Nephron (organoid): Measurements from ENCODE around the gene EYA4.

Experiments used
- H3K27ac Mint-ChIP-seq, 3 experiments: 2 replicates each; pipeline ENCODE4 v1.8.0; 2020; ENCODE audit warnings: mixed read lengths in 3 of 3, mild to moderate bottlenecking in 2 of 3, moderate library complexity in 1 of 3
- H3K27me3 Mint-ChIP-seq: 2 replicates; pipeline ENCODE4 v1.8.0; 2021; ENCODE audit warnings: low read depth, mild to moderate bottlenecking, moderate library complexity, mixed read lengths
- H3K36me3 Mint-ChIP-seq: 2 replicates; pipeline ENCODE4 v1.8.0; 2020; ENCODE audit warnings: low read depth, mixed read lengths
- H3K4me1 Mint-ChIP-seq: 2 replicates; pipeline ENCODE4 v1.8.0; 2020; ENCODE audit warnings: mixed read lengths
- H3K4me3 Mint-ChIP-seq, 3 experiments: 2 replicates each; pipeline ENCODE4 v1.8.0; 2020; ENCODE audit warnings: mild to moderate bottlenecking in 3 of 3, mixed read lengths in 3 of 3, moderate library complexity in 2 of 3
- H3K9me3 Mint-ChIP-seq: 2 replicates; pipeline ENCODE4 v1.8.0; 2020; ENCODE audit warnings: mixed read lengths
- CTCF ChIP-seq, 3 experiments: fragments of 200-600 bp; sonication (generic); IDR thresholded peaks; one replicate each; pipeline ENCODE4 v1.5.0; 2021; ENCODE audit warnings: antibody characterized with exemption in 3 of 3; ENCODE audit not compliant: unreplicated experiment in 3 of 3

Gene EYA4

DNA sequence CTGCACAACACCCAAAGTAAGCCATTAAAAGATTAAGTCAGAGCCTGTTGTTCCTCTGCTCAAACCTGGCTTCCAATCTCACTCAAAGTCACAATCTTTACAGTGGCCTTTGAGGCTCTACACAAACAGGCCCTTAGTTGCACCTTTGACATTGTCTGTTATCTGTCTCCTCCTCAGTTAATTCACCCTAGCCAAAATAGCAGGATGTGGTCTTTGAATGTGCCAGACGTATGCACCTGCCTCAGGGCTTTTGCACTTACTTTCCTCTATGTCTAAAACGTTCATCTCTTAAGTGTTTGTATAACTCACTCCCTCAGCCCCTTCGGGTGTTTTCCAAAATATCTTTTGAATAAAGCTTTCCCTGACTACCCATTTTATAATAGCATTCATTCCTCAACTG is 107.7 kb downstream of the EYA4 start:
- Mint-ChIP-seq H3K27ac (no peak overlapping the region), H3K4me3 (no peak overlapping the region), H3K36me3 (no peaks in the 10 kb centered on the region), H3K27me3 (no peaks in the 10 kb centered on the region), H3K4me1 (peaks cover 6% of the 10 kb centered on the region), H3K9me3 (no peaks in the 10 kb centered on the region)
- TF ChIP-seq CTCF (IDR thresholded peaks at IDR 0.05; ENCODE audit: unreplicated experiment in 3 of 3) = no peak

GRCh38 chr6:133350928-133351327 is 109.8 kb downstream of the EYA4 start:
- H3K4me1 Mint-ChIP-seq = peaks cover 6% of the 10 kb centered on the region
- H3K27ac Mint-ChIP-seq = no peak overlapping the region
- TF ChIP-seq CTCF (IDR thresholded peaks at IDR 0.05; ENCODE audit: unreplicated experiment in 3 of 3) = no peak
- no peaks in the 10 kb centered on the region for H3K27me3 Mint-ChIP-seq
- H3K4me3 Mint-ChIP-seq = no peak overlapping the region
- H3K9me3 Mint-ChIP-seq = no peaks in the 10 kb centered on the region
- H3K36me3 Mint-ChIP-seq = no peaks in the 10 kb centered on the region

GRCh38 chr6:133352046-133352445 is 110.9 kb downstream of the EYA4 start:
- H3K27ac Mint-ChIP-seq = no peak overlapping the region
- H3K36me3 Mint-ChIP-seq = no peaks in the 10 kb centered on the region
- no peak overlapping the region for H3K4me3 Mint-ChIP-seq
- peaks cover 11% of the 10 kb centered on the region for H3K4me1 Mint-ChIP-seq
- no peaks in the 10 kb centered on the region for H3K9me3 Mint-ChIP-seq
- TF ChIP-seq CTCF (IDR thresholded peaks at IDR 0.05; ENCODE audit: unreplicated experiment in 3 of 3) = no peak
- no peaks in the 10 kb centered on the region for H3K27me3 Mint-ChIP-seq

GRCh38 chr6:133353061-133353460 is 111.9 kb downstream of the EYA4 start:
- TF ChIP-seq CTCF (IDR thresholded peaks at IDR 0.05; ENCODE audit: unreplicated experiment in 3 of 3) = no peak
- H3K27me3 Mint-ChIP-seq = no peaks in the 10 kb centered on the region
- H3K4me3 Mint-ChIP-seq = no peak overlapping the region
- peaks cover 20% of the 10 kb centered on the region for H3K4me1 Mint-ChIP-seq
- no peak overlapping the region for H3K27ac Mint-ChIP-seq
- no peaks in the 10 kb centered on the region for H3K9me3 Mint-ChIP-seq
- no peaks in the 10 kb centered on the region for H3K36me3 Mint-ChIP-seq

DNA sequence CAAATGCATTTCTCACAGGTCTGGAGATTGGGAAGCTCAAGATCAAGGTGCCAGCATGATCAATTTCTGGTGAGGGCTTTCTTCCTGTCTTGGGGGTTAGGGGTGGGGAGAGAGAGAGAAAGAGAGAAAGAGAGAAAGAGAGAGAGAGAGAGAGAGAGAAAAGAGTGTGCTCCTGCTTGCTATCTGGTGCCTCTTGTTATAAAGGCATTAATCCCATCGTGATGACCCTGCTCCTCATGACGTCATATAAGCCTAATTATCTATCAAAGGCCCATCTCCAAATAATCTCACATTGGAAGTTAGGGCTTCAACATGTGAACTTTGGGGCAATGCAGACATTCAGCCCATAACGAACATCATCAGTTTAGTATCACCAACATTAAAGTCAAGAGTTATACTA is 114.8 kb downstream of the EYA4 start:
- Mint-ChIP-seq H3K27me3 (no peaks in the 10 kb centered on the region), H3K36me3 (no peaks in the 10 kb centered on the region), H3K9me3 (no peaks in the 10 kb centered on the region), H3K27ac (no peak overlapping the region), H3K4me1 (peaks cover 40% of the 10 kb centered on the region), H3K4me3 (no peak overlapping the region)
- TF ChIP-seq CTCF (IDR thresholded peaks at IDR 0.05; ENCODE audit: unreplicated experiment in 3 of 3) = no peak

- no peak for TF ChIP-seq CTCF (IDR thresholded peaks at IDR 0.05; ENCODE audit: unreplicated experiment in 3 of 3)
- no peaks in the 10 kb centered on the region for H3K9me3 Mint-ChIP-seq
- peak overlapping the region; percentile 11 to 64 (median 38) for H3K27ac Mint-ChIP-seq
- no peak overlapping the region for H3K4me3 Mint-ChIP-seq
- H3K27me3 Mint-ChIP-seq = no peaks in the 10 kb centered on the region
- no peaks in the 10 kb centered on the region for H3K36me3 Mint-ChIP-seq
- H3K4me1 Mint-ChIP-seq = peaks cover 46% of the 10 kb centered on the region
These were observed 117.5 kb downstream of the EYA4 start for GRCh38 chr6:133358574-133359150.
